Adrenal gland (tissue), 5 donors: ENCODE results near the gene FGFR4.

Experiments used
- POLR2A ChIP-seq, 2 donors: fragments of 450-650 bp; IDR thresholded peaks; one replicate each; pipeline ENCODE4 v1.6.1; 2017; ENCODE audit warnings: antibody characterized with exemption in 2 of 2, mild to moderate bottlenecking in 2 of 2, moderate library complexity in 1 of 2
- TF ChIP-seq, protein P1 (sequence below), 6 experiments: fragments of 450-650 bp in 4 of 6; fragments of 200-600 bp in 2 of 6; sonication (generic) in 1 of 6; IDR thresholded peaks; 1 replicate in 5 of 6; 2 replicates in 1 of 6; pipeline versions ENCODE4 v1.5.1 to v1.8.0; 2016 to 2021; ENCODE audit warnings: antibody characterized with exemption in 6 of 6, mild to moderate bottlenecking in 2 of 6, moderate library complexity in 1 of 6
- donor health status: DM: no; HTN: no; CAD: no.

DNA sequence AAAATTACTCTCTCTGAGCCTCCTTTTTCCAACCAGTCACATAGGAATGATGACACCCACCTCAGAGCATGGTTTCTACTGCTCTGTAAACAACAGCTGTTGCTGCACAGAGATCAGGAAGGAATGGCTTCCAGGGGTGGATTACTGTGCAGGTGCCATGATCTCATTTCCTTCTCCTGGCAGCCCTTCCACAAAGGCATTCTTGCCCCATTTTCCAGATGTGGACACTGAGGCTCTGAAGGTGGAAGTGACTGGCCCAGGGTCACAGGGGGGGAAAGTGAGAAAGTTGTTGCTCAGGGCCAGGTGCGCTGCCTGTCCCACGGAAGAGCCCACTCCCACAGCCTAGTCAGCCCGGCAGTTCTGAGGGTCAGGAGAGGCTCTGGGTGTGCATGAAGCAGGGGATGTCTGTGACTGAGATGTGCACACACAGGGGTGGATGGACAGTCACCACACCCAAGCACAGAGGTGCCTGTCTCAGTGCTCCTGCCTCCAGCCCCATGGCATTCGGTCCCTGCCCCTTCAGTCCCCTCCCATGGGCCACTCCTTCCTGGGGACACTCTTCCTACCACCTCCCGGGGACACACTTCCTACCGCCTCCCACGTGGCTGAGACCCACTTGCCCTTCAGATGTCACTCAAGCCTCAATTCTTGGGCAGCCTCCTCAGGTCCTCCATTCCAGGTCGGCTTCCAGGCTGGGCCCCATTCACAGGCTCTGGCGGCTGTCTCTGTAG lies 17.0 kb downstream of the FGFR4 start:
- TF ChIP-seq, protein P1, sequence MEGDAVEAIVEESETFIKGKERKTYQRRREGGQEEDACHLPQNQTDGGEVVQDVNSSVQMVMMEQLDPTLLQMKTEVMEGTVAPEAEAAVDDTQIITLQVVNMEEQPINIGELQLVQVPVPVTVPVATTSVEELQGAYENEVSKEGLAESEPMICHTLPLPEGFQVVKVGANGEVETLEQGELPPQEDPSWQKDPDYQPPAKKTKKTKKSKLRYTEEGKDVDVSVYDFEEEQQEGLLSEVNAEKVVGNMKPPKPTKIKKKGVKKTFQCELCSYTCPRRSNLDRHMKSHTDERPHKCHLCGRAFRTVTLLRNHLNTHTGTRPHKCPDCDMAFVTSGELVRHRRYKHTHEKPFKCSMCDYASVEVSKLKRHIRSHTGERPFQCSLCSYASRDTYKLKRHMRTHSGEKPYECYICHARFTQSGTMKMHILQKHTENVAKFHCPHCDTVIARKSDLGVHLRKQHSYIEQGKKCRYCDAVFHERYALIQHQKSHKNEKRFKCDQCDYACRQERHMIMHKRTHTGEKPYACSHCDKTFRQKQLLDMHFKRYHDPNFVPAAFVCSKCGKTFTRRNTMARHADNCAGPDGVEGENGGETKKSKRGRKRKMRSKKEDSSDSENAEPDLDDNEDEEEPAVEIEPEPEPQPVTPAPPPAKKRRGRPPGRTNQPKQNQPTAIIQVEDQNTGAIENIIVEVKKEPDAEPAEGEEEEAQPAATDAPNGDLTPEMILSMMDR (IDR thresholded peaks at IDR 0.05) = no peak
- TF ChIP-seq POLR2A (IDR thresholded peaks at IDR 0.05) = no peak
